OCI-LY7 (cell line): ENCODE measurements around the gene BTC. TPM values are rescaled to one million over a fixed set of nuclear protein-coding genes. Genes with fewer than 3 reads are reported as not detected.
"Not testable (repeated sequence)": the region's sequence is repeated elsewhere in the genome, so short reads cannot be mapped to it uniquely, and the experiment has no call there.

Experiments
- BruUV-seq: library from RNA; stranded (reverse); fragments of 400-500 nt; replicated peaks from 2 replicates; lab custom pipeline; 2021; lab: Mats Ljungman, UMichigan
- CTCF ChIA-PET: fragments of 300-600 bp; sonication (Branson Sonifier 250); formaldehyde crosslinking; loops from one replicate; lab custom pipeline; 2022; ENCODE audit warnings: antibody characterized with exemption; ENCODE audit not compliant: unreplicated experiment; lab: Charles Lee
- POLR2A ChIA-PET: fragments of 300-600 bp; sonication (Branson Sonifier 250); formaldehyde crosslinking; loops from one replicate; lab custom pipeline; 2022; ENCODE audit warnings: antibody characterized with exemption; lab: Charles Lee
- DNase-seq: peaks from one replicate; pipeline ENCODE4 v3.0.0-alpha.2; 2015; ENCODE audit warnings: low spot score
- H2AFZ ChIP-seq: fragments of 200-600 bp; sonication (generic), shearing (Covaris generic); 2 replicates; pipeline ENCODE4 v1.6.1; 2014; ENCODE audit warnings: mild to moderate bottlenecking, antibody characterized with exemption, low read length, moderate library complexity
- H3K27ac ChIP-seq: fragments of 200-600 bp; sonication (generic); 2 replicates; pipeline ENCODE4 v1.5.1; 2014; ENCODE audit warnings: mixed run types, low read depth, mild to moderate bottlenecking, moderate library complexity, low read length, inconsistent platforms; ENCODE audit not compliant: poor library complexity, severe bottlenecking
- H3K36me3 ChIP-seq: fragments of 200-600 bp; sonication (generic); 2 replicates; pipeline ENCODE4 v1.6.1; 2014; ENCODE audit warnings: mild to moderate bottlenecking, antibody characterized with exemption, low read length, moderate library complexity, mixed read lengths; ENCODE audit not compliant: insufficient read depth
- H3K4me1 ChIP-seq: fragments of 200-600 bp; sonication (generic); 2 replicates; pipeline ENCODE4 v1.5.1; 2014; ENCODE audit warnings: mild to moderate bottlenecking, low read length; ENCODE audit not compliant: insufficient read depth, poor library complexity, severe bottlenecking
- H3K4me2 ChIP-seq: fragments of 200-600 bp; sonication (generic); 2 replicates; pipeline ENCODE4 v1.6.1; 2014; ENCODE audit warnings: mild to moderate bottlenecking, low read length
- H3K4me3 ChIP-seq: fragments of 200-600 bp; sonication (generic); 2 replicates; pipeline ENCODE4 v1.5.1; 2014; ENCODE audit warnings: mild to moderate bottlenecking, low read depth, low read length; ENCODE audit not compliant: poor library complexity, severe bottlenecking
- H3K79me2 ChIP-seq: fragments of 200-600 bp; sonication (generic); 2 replicates; pipeline ENCODE4 v1.6.1; 2016; ENCODE audit warnings: low read depth, mild to moderate bottlenecking, low read length, moderate library complexity, mixed read lengths; ENCODE audit not compliant: insufficient read depth
- H3K9me2 ChIP-seq: fragments of 200-600 bp; sonication (generic); 2 replicates; pipeline ENCODE4 v1.6.1; 2016; ENCODE audit warnings: mild to moderate bottlenecking, low read length, mixed read lengths; ENCODE audit not compliant: insufficient read depth
- H3K9me3 ChIP-seq: fragments of 200-600 bp; sonication (generic); 2 replicates; pipeline ENCODE4 v1.6.1; 2014; ENCODE audit warnings: mild to moderate bottlenecking, mixed run types, low read length, mixed read lengths
- H4K20me1 ChIP-seq: fragments of 200-600 bp; sonication (generic); 2 replicates; pipeline ENCODE4 v1.6.1; 2014; ENCODE audit warnings: mild to moderate bottlenecking, antibody characterized with exemption, low read length, moderate library complexity, mixed read lengths; ENCODE audit not compliant: insufficient read depth
- EZH2phosphoT487 ChIP-seq: fragments of 200-600 bp; sonication (generic); IDR thresholded peaks from 2 replicates; pipeline ENCODE4 v1.6.1; 2018; ENCODE audit warnings: low read depth, borderline replicate concordance, mild to moderate bottlenecking, mixed run types, antibody characterized with exemption, low read length, moderate library complexity, mixed read lengths
- intact Hi-C: fragments of 100-400 bp; cut with micrococcal nuclease; formaldehyde crosslinking; loops from one replicate; pipeline ENCODE4 v1.10.0; 2022; ENCODE audit not compliant: unreplicated experiment
- total RNA-seq, 2 experiments: library from RNA; depleted of rRNA in 1 of 2; stranded (reverse); fragments of >200 nt in 1 of 2; shearing (Covaris generic) in 1 of 2; gene quantifications; 2 replicates each; pipeline ENCODE4 v1.2.3, GENCODE V29; 2014 to 2022
- TF ChIP-seq, protein P1 (sequence below): fragments of 200-600 bp; sonication (generic); conservative IDR thresholded peaks from 2 replicates; pipeline ENCODE4 v1.5.1; 2014; ENCODE audit warnings: mild to moderate bottlenecking, antibody characterized with exemption, low read length, moderate library complexity, mixed read lengths

Gene BTC
- total RNA-seq, 2 experiments from 2014 or later, result not detected

DNA sequence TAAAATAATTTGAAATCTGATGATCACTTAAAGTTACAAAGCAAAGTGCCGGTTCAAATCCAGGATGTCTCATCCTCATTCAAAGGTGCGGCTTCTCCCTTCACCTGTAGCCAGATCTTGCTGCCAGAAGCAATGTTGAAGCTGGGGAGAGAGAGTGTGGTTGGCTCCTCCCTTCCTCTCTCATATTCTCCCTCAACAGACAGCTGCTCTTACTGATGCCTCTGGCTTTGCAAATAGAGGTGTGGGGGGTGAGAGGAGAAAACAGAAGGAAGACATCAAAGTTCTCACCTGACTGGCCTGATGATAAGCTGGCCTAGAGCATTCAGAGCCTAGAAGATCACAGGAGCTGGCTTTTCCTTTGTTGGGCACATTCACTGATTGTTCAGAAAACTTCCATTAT lies 28.3 kb upstream of the BTC start:
- Histone ChIP-seq H3K79me2 (no peaks in the 10 kb centered on the region), H3K36me3 (no peaks in the 10 kb centered on the region), H2AFZ (no peak overlapping the region), H3K9me2 (no peaks in the 10 kb centered on the region), H4K20me1 (no peaks in the 10 kb centered on the region), H3K4me1 (no peaks in the 10 kb centered on the region), H3K4me3 (no peak overlapping the region), H3K9me3 (no peaks in the 10 kb centered on the region), H3K4me2 (no peak overlapping the region), H3K27ac (no peak overlapping the region)
- intact Hi-C loops, result no loop called here
- no peak for TF ChIP-seq EZH2phosphoT487
- TF ChIP-seq, protein P1, sequence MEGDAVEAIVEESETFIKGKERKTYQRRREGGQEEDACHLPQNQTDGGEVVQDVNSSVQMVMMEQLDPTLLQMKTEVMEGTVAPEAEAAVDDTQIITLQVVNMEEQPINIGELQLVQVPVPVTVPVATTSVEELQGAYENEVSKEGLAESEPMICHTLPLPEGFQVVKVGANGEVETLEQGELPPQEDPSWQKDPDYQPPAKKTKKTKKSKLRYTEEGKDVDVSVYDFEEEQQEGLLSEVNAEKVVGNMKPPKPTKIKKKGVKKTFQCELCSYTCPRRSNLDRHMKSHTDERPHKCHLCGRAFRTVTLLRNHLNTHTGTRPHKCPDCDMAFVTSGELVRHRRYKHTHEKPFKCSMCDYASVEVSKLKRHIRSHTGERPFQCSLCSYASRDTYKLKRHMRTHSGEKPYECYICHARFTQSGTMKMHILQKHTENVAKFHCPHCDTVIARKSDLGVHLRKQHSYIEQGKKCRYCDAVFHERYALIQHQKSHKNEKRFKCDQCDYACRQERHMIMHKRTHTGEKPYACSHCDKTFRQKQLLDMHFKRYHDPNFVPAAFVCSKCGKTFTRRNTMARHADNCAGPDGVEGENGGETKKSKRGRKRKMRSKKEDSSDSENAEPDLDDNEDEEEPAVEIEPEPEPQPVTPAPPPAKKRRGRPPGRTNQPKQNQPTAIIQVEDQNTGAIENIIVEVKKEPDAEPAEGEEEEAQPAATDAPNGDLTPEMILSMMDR, result no peak
- no TSS peak for BruUV-seq
- ChIA-PET POLR2A (interaction anchor here (0.7 kb wide), 1 partner anchor 11 kb away, joined by 6 read pairs; no protein-coding TSS in a partner anchor), CTCF (no interaction called here)
- DNase-seq, result no peak

DNA sequence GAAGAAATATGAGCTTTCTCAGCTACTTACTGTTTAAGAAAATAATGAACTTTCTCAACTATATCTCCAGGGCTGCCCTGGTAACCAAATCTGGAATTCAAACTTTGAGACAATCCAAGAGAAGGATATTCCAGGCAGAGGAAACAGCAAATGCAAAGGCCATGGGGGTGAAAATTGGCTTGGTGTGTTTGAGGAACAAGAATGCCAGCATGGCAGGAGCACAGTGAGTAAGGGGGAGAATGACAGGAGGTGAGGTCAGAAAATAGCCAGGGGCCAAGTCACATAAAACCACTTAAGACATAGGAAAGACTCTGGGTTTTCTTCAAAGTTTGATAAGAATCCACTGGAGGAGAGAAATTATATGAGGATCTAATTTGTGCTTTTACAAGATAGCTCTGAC lies 27.2 kb upstream of the BTC start:
- TF ChIP-seq, protein P1, result no peak
- TF ChIP-seq EZH2phosphoT487, result no peak
- CTCF ChIA-PET, result no interaction called here
- Histone ChIP-seq H3K4me2 (no peak overlapping the region), H3K4me1 (no peaks in the 10 kb centered on the region), H4K20me1 (no peaks in the 10 kb centered on the region), H3K36me3 (no peaks in the 10 kb centered on the region), H3K27ac (no peak overlapping the region), H3K79me2 (no peaks in the 10 kb centered on the region), H3K9me2 (no peaks in the 10 kb centered on the region), H2AFZ (no peak overlapping the region), H3K4me3 (no peak overlapping the region), H3K9me3 (no peaks in the 10 kb centered on the region)
- no TSS peak for BruUV-seq
- POLR2A ChIA-PET, result no interaction called here
- no peak for DNase-seq
- intact Hi-C loops, result no loop called here

DNA sequence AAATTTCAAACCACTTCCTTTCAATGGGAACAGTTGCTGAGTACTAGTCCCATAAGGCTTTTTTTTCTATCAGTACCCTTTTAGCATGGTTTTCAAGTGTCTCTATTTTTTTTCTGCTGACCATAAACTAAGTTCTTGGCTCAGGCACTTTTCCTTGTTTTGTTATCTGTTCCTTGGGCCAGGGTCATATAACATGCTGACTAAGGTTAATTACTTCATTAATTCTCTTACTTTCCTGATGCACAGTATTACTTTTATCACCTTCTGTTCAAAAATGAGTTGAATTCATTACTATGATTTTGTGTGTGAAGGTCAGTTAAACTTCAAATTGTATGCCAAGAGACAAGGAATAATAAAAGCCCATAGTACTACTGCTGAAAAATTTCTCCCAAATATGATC lies 19.7 kb upstream of the BTC start:
- Histone ChIP-seq H3K9me3 (no peaks in the 10 kb centered on the region), H3K79me2 (no peaks in the 10 kb centered on the region), H2AFZ (no peak overlapping the region), H3K9me2 (no peaks in the 10 kb centered on the region), H3K4me1 (no peaks in the 10 kb centered on the region), H3K4me2 (no peak overlapping the region), H3K4me3 (no peak overlapping the region), H4K20me1 (no peaks in the 10 kb centered on the region), H3K36me3 (no peaks in the 10 kb centered on the region), H3K27ac (no peak overlapping the region)
- POLR2A ChIA-PET, result no interaction called here
- no peak for TF ChIP-seq EZH2phosphoT487
- TF ChIP-seq, protein P1, result no peak
- intact Hi-C loops, result no loop called here
- BruUV-seq, result no TSS peak
- no peak for DNase-seq
- CTCF ChIA-PET, result no interaction called here

DNA sequence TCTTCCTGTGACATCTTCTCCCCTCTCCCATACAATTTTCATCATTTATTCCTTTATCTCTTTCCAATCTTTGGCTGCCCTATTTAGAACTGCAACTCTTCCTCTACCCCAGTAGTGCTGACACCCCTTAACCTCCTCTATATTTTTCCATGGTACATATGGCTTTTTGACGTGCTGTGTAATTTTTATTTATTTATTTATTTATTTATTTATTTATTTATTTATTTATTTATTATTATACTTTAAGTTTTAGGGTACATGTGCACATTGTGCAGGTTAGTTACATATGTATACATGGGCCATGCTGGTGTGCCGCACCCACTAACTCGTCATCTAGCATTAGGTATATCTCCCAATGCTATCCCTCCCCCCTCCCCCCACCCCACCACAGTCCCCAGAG lies 17.7 kb upstream of the BTC start:
- H3K4me3 ChIP-seq, POLR2A ChIA-PET, CTCF ChIA-PET, H4K20me1 ChIP-seq, H3K9me3 ChIP-seq, H3K79me2 ChIP-seq, H2AFZ ChIP-seq, H3K9me2 ChIP-seq, H3K4me2 ChIP-seq, BruUV-seq, H3K27ac ChIP-seq, intact Hi-C loops, DNase-seq, H3K36me3 ChIP-seq, H3K4me1 ChIP-seq: not testable (repeated sequence)
